Measurements from ENCODE around the gene MSANTD1. TPM values are rescaled to one million over a fixed set of nuclear protein-coding genes. Genes with fewer than 3 reads are reported as not detected.

The MSANTD1 gene
- total RNA-seq, 2 experiments from 2014 or later: 0.24 to 0.37 TPM

- H3K4me3 Mint-ChIP-seq: no peak overlapping the region
- no peaks in the 10 kb centered on the region for H3K27me3 Mint-ChIP-seq
- peaks cover 12% of the 10 kb centered on the region for H3K36me3 Mint-ChIP-seq
- H3K4me1 Mint-ChIP-seq: no peaks in the 10 kb centered on the region
- no peak for DNase-seq
- H3K9me3 Mint-ChIP-seq: no peaks in the 10 kb centered on the region
- no peak overlapping the region for H3K27ac Mint-ChIP-seq
Measured at GRCh38 chr4:3211866-3212265, 37.1 kb upstream of the MSANTD1 start.

GRCh38 chr4:3212391-3213105 lies 36.4 kb upstream of the MSANTD1 start:
- no peak for DNase-seq
- no peak overlapping the region for H3K27ac Mint-ChIP-seq
- peaks cover 6% of the 10 kb centered on the region for H3K36me3 Mint-ChIP-seq
- no peaks in the 10 kb centered on the region for H3K4me1 Mint-ChIP-seq
- H3K9me3 Mint-ChIP-seq: no peaks in the 10 kb centered on the region
- H3K4me3 Mint-ChIP-seq: no peak overlapping the region
- no peaks in the 10 kb centered on the region for H3K27me3 Mint-ChIP-seq

GRCh38 chr4:3213106-3213425 lies 35.9 kb upstream of the MSANTD1 start:
- DNase-seq: no peak
- Mint-ChIP-seq H3K9me3 (no peaks in the 10 kb centered on the region), H3K4me1 (no peaks in the 10 kb centered on the region), H3K4me3 (no peak overlapping the region), H3K27ac (no peak overlapping the region), H3K27me3 (no peaks in the 10 kb centered on the region), H3K36me3 (peaks cover 6% of the 10 kb centered on the region)

GRCh38 chr4:3213661-3214250 lies 35.2 kb upstream of the MSANTD1 start:
- no peak for DNase-seq
- Mint-ChIP-seq H3K4me3 (no peak overlapping the region), H3K36me3 (peaks cover 8% of the 10 kb centered on the region), H3K27ac (no peak overlapping the region), H3K27me3 (no peaks in the 10 kb centered on the region), H3K4me1 (no peaks in the 10 kb centered on the region), H3K9me3 (no peaks in the 10 kb centered on the region)

- H3K27me3 Mint-ChIP-seq: no peaks in the 10 kb centered on the region
- no peak overlapping the region for H3K4me3 Mint-ChIP-seq
- no peaks in the 10 kb centered on the region for H3K9me3 Mint-ChIP-seq
- H3K4me1 Mint-ChIP-seq: no peaks in the 10 kb centered on the region
- no peak for DNase-seq
- no peak overlapping the region for H3K27ac Mint-ChIP-seq
- H3K36me3 Mint-ChIP-seq: peaks cover 9% of the 10 kb centered on the region
Measured at GRCh38 chr4:3215256-3215655, 33.7 kb upstream of the MSANTD1 start.

GRCh38 chr4:3215733-3216132 lies 33.2 kb upstream of the MSANTD1 start:
- no peak overlapping the region for H3K4me3 Mint-ChIP-seq
- H3K9me3 Mint-ChIP-seq: no peaks in the 10 kb centered on the region
- H3K4me1 Mint-ChIP-seq: no peaks in the 10 kb centered on the region
- H3K27ac Mint-ChIP-seq: no peak overlapping the region
- H3K27me3 Mint-ChIP-seq: no peaks in the 10 kb centered on the region
- DNase-seq: no peak
- peaks cover 9% of the 10 kb centered on the region for H3K36me3 Mint-ChIP-seq

GRCh38 chr4:3217266-3217665 lies 31.7 kb upstream of the MSANTD1 start:
- DNase-seq: no peak
- Mint-ChIP-seq H3K36me3 (peaks cover 11% of the 10 kb centered on the region), H3K27ac (peak overlapping the region; percentile 60), H3K27me3 (no peaks in the 10 kb centered on the region), H3K4me1 (no peaks in the 10 kb centered on the region), H3K4me3 (no peak overlapping the region), H3K9me3 (no peaks in the 10 kb centered on the region)

DNA sequence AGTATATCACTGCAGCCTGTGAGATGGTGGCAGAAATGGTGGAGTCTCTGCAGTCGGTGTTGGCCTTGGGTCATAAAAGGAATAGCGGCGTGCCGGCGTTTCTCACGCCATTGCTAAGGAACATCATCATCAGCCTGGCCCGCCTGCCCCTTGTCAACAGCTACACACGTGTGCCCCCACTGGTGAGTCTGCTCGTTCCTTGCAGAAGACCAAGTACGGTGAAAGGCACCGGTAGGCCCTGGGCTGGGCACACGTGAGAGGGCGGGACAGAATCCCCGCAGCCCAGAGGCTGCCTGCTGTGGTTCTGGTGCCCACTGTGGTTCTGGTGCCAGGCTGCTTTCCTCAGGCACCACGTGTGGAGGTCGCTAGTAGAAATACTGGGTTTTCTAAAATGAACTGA lies 31.2 kb upstream of the MSANTD1 start:
- DNase-seq: no peak
- Mint-ChIP-seq H3K27ac (no peak overlapping the region), H3K4me1 (no peaks in the 10 kb centered on the region), H3K4me3 (no peak overlapping the region), H3K27me3 (no peaks in the 10 kb centered on the region), H3K9me3 (no peaks in the 10 kb centered on the region), H3K36me3 (peaks cover 11% of the 10 kb centered on the region)

- Mint-ChIP-seq H3K9me3 (no peaks in the 10 kb centered on the region), H3K36me3 (peaks cover 14% of the 10 kb centered on the region), H3K4me1 (no peaks in the 10 kb centered on the region), H3K4me3 (no peak overlapping the region), H3K27me3 (no peaks in the 10 kb centered on the region), H3K27ac (no peak overlapping the region)
- no peak for DNase-seq
Measured at GRCh38 chr4:3218824-3219760, 29.9 kb upstream of the MSANTD1 start.

DNA sequence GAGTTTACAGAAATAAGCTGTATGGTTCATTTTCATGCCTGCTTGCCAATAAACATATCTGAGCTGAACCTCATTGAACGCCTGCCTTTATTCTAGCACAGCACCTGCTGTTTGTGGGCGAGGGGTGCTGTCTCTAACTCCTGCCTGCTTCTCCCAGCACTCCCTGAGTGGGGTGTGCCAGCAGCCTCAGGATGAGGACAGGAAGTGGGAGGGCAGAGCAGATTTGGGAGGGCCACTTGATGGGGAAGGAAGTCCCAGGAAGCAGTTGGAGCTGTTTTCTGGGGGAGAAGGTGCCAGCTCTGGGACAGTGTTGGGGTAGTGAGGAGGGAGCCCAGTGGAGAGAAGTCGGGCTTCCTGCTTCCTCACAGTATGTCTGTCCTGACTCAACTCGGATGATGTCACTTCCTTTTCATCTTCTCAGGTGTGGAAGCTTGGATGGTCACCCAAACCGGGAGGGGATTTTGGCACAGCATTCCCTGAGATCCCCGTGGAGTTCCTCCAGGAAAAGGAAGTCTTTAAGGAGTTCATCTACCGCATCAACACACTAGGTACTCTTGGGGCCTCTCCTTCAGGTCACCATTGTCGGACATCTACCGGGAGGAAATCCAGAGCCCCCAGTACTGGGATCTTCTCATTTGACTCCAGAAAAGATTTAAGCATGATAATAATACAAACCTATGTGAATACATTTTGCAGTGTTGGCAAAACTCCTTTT lies 29.0 kb upstream of the MSANTD1 start:
- Mint-ChIP-seq H3K4me3 (no peak overlapping the region), H3K9me3 (no peaks in the 10 kb centered on the region), H3K27ac (no peak overlapping the region), H3K27me3 (no peaks in the 10 kb centered on the region), H3K36me3 (peaks cover 18% of the 10 kb centered on the region), H3K4me1 (no peaks in the 10 kb centered on the region)
- no peak for DNase-seq

DNA sequence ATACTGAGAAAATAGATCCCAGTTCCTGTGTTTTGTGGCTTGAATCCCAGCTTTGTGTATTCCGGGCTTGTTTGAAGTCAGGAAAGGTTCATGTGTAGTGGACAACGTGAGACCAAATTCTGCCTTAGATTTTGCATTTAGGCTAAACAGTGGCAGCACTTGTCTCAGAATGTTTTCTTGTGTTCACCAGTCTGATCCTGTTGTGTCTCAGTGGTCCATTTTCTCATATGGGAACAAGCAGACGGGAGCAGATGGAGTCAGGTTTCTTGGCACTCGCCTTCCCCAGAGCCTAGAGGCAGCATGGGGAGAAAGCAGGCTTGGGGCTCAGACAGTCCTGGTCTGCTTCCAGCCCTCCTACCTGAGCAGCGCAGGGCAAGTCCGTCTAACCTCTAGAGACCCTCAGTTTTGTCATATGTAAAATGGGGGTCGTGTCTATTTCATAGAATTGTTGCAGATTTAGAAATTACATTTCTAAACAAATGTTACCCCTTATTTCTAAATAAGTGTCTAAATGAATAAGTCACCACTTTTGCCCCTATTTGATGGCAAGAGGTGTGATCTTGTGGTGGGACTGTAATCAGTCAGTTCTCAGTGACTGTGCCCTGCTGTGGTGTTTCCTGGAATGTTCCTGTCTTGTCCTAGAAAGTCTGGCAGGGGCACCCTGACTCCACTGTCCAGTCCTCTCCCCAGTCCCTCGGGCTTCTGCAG lies 28.3 kb upstream of the MSANTD1 start:
- Mint-ChIP-seq H3K27me3 (no peaks in the 10 kb centered on the region), H3K36me3 (peaks cover 18% of the 10 kb centered on the region), H3K27ac (no peak overlapping the region), H3K4me3 (no peak overlapping the region), H3K4me1 (no peaks in the 10 kb centered on the region), H3K9me3 (no peaks in the 10 kb centered on the region)
- DNase-seq: no peak

GRCh38 chr4:3221184-3221494 lies 27.8 kb upstream of the MSANTD1 start:
- H3K36me3 Mint-ChIP-seq: peaks cover 18% of the 10 kb centered on the region
- no peak overlapping the region for H3K27ac Mint-ChIP-seq
- H3K4me3 Mint-ChIP-seq: no peak overlapping the region
- DNase-seq: no peak
- no peaks in the 10 kb centered on the region for H3K4me1 Mint-ChIP-seq
- H3K9me3 Mint-ChIP-seq: no peaks in the 10 kb centered on the region
- no peaks in the 10 kb centered on the region for H3K27me3 Mint-ChIP-seq

DNA sequence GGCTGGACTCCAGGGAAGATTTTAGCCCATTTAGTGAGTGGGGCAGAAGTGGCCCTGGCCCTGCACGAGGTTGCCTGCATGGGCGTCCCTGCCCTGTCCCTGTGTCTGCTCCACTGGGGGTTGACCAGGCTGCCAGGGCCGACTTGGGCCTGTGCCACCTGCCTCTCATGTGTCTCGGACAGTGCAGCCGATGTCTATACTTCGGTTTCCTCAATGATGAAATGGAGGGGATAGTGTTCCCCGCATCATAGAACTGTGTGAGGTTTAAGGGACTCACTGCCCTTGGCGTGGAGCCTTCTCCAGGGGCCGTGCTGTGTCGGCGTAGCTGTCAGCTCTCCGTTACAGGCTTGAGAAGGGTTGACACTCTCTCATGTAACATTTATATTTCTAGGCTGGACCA lies 27.0 kb upstream of the MSANTD1 start:
- no peak overlapping the region for H3K4me3 Mint-ChIP-seq
- H3K27me3 Mint-ChIP-seq: no peaks in the 10 kb centered on the region
- H3K27ac Mint-ChIP-seq: no peak overlapping the region
- H3K4me1 Mint-ChIP-seq: no peaks in the 10 kb centered on the region
- no peak for DNase-seq
- no peaks in the 10 kb centered on the region for H3K9me3 Mint-ChIP-seq
- H3K36me3 Mint-ChIP-seq: peaks cover 18% of the 10 kb centered on the region

GRCh38 chr4:3223346-3223745 lies 25.6 kb upstream of the MSANTD1 start:
- H3K9me3 Mint-ChIP-seq: no peaks in the 10 kb centered on the region
- H3K27ac Mint-ChIP-seq: no peak overlapping the region
- H3K36me3 Mint-ChIP-seq: peaks cover 18% of the 10 kb centered on the region
- no peaks in the 10 kb centered on the region for H3K4me1 Mint-ChIP-seq
- no peak for DNase-seq
- H3K27me3 Mint-ChIP-seq: no peaks in the 10 kb centered on the region
- H3K4me3 Mint-ChIP-seq: no peak overlapping the region
